GM23338 (cell line): Measurements from ENCODE around the gene RUNX1. TPM values are rescaled to one million over a fixed set of nuclear protein-coding genes. Genes with fewer than 3 reads are reported as not detected.
A peak's percentile ranks its signal among the peaks of the same experiment; 100 is the strongest.

ENCODE experiments used
- ATAC-seq: fragments of 200-7000 bp; cut with Tn5 transposase; 3 replicates; pipeline ENCODE4 v1.9.1; 2020
- DNase-seq: peaks from one replicate; pipeline ENCODE4 v3.0.0-alpha.2; 2015; ENCODE audit warnings: low spot score
- H2AFZ ChIP-seq: fragments of 200-600 bp; sonication (generic); 2 replicates; pipeline ENCODE4 v1.8.0; 2016; ENCODE audit warnings: antibody characterized with exemption, mild to moderate bottlenecking, moderate library complexity
- H3F3A ChIP-seq: fragments of 200-600 bp; sonication (generic); replicated peaks from 2 replicates; pipeline ENCODE4 v1.8.0; 2017; ENCODE audit warnings: antibody characterized with exemption, mixed run types, low read depth
- H3K27ac ChIP-seq: fragments of 200-600 bp; sonication (generic); 2 replicates; pipeline ENCODE4 v1.6.1; 2016; ENCODE audit warnings: low read depth
- H3K27me3 ChIP-seq: fragments of 200-600 bp; sonication (generic); 2 replicates; pipeline ENCODE4 v1.8.0; 2016; ENCODE audit warnings: mild to moderate bottlenecking, mixed run types, moderate library complexity; ENCODE audit not compliant: insufficient read depth
- H3K36me3 ChIP-seq: fragments of 200-600 bp; sonication (generic); 2 replicates; pipeline ENCODE4 v1.8.0; 2016; ENCODE audit warnings: mild to moderate bottlenecking; ENCODE audit not compliant: insufficient read depth
- H3K4me1 ChIP-seq: fragments of 200-600 bp; sonication (generic); 2 replicates; pipeline ENCODE4 v1.8.0; 2016; ENCODE audit warnings: mild to moderate bottlenecking, moderate library complexity; ENCODE audit not compliant: insufficient read depth
- H3K4me2 ChIP-seq: fragments of 200-600 bp; sonication (generic); 2 replicates; pipeline ENCODE4 v1.7.1; 2017; ENCODE audit warnings: mixed run types
- H3K4me3 ChIP-seq: fragments of 200-600 bp; sonication (generic); 2 replicates; pipeline ENCODE4 v1.6.1; 2016; ENCODE audit warnings: mixed run types
- H3K79me2 ChIP-seq: fragments of 200-600 bp; sonication (generic); replicated peaks from 2 replicates; pipeline ENCODE4 v1.8.0; 2017; ENCODE audit warnings: mild to moderate bottlenecking; ENCODE audit not compliant: insufficient read depth
- H3K9me2 ChIP-seq: fragments of 200-600 bp; sonication (generic); 2 replicates; pipeline ENCODE4 v1.8.0; 2017; ENCODE audit not compliant: insufficient read depth
- H4K20me1 ChIP-seq: fragments of 200-600 bp; sonication (generic); replicated peaks from 2 replicates; pipeline ENCODE4 v1.8.0; 2017; ENCODE audit warnings: mild to moderate bottlenecking; ENCODE audit not compliant: insufficient read depth
- H3K27ac Mint-ChIP-seq: 2 replicates; pipeline ENCODE4 v1.8.0; 2020; ENCODE audit warnings: inconsistent platforms, mild to moderate bottlenecking, moderate library complexity, mixed read lengths
- H3K27me3 Mint-ChIP-seq: 3 replicates; pipeline ENCODE4 v1.8.0; 2022; ENCODE audit warnings: low read depth, mild to moderate bottlenecking, moderate library complexity, mixed read lengths, inconsistent platforms; ENCODE audit not compliant: insufficient read depth, poor library complexity
- H3K36me3 Mint-ChIP-seq: 3 replicates; pipeline ENCODE4 v1.8.0; 2021; ENCODE audit warnings: low read depth, mild to moderate bottlenecking, inconsistent platforms, moderate library complexity, mixed read lengths
- H3K4me1 Mint-ChIP-seq: 3 replicates; pipeline ENCODE4 v1.8.0; 2020; ENCODE audit warnings: mild to moderate bottlenecking, inconsistent platforms, mixed read lengths
- H3K4me3 Mint-ChIP-seq: 3 replicates; pipeline ENCODE4 v1.8.0; 2021; ENCODE audit warnings: moderate library complexity, mild to moderate bottlenecking, inconsistent platforms, mixed read lengths
- H3K9me3 Mint-ChIP-seq: 3 replicates; pipeline ENCODE4 v1.8.0; 2020; ENCODE audit warnings: moderate library complexity, mild to moderate bottlenecking, inconsistent platforms, mixed read lengths
- CREB1 ChIP-seq: fragments of 250-450 bp; sonication (Bioruptor Pico); IDR thresholded peaks from 2 replicates; pipeline ENCODE4 v1.5.0; 2020; ENCODE audit warnings: low read depth, mild to moderate bottlenecking, moderate library complexity
- EZH2 ChIP-seq: fragments of 200-600 bp; sonication (generic); IDR thresholded peaks from one replicate; pipeline ENCODE4 v1.8.0; 2017; ENCODE audit warnings: antibody characterized with exemption, mild to moderate bottlenecking, low read depth; ENCODE audit not compliant: unreplicated experiment
- EZH2phosphoT487 ChIP-seq: fragments of 200-600 bp; sonication (generic); IDR thresholded peaks from one replicate; pipeline ENCODE4 v1.8.1; 2018; ENCODE audit warnings: antibody characterized with exemption; ENCODE audit not compliant: unreplicated experiment
- JUNB ChIP-seq: IDR thresholded peaks from one replicate; pipeline ENCODE4 v1.6.1; 2016; ENCODE audit warnings: antibody characterized with exemption; ENCODE audit not compliant: unreplicated experiment
- NANOG ChIP-seq: IDR thresholded peaks from 2 replicates; pipeline ENCODE4 v1.6.1; 2016; ENCODE audit warnings: antibody characterized with exemption, borderline replicate concordance
- POLR2AphosphoS5 ChIP-seq: IDR thresholded peaks from 2 replicates; pipeline ENCODE4 v1.6.1; 2016; ENCODE audit warnings: antibody characterized with exemption, low read depth
- STAT1 ChIP-seq: IDR thresholded peaks from one replicate; pipeline ENCODE4 v1.6.1; 2016; ENCODE audit warnings: antibody characterized with exemption; ENCODE audit not compliant: unreplicated experiment
- ZNF114 ChIP-seq: fragments of 250-450 bp; sonication (Bioruptor Pico); IDR thresholded peaks from 2 replicates; pipeline ENCODE4 v1.5.0; 2020; ENCODE audit warnings: mild to moderate bottlenecking, moderate library complexity
- ZNF331 ChIP-seq: fragments of 250-450 bp; sonication (Bioruptor Pico); IDR thresholded peaks from 2 replicates; pipeline ENCODE4 v1.5.0; 2020; ENCODE audit warnings: low read depth, mild to moderate bottlenecking, moderate library complexity
- polyA plus RNA-seq: library from polyadenylated mRNA; unstranded; fragments of >200 nt; fragmentation: Nextera tagmentation; extraction: Ambion mirVana; gene quantifications from 2 replicates; pipeline ENCODE4 v1.2.1, GENCODE V29; 2016
- total RNA-seq: library from RNA; depleted of rRNA; stranded (reverse); fragments of >200 nt; shearing (Covaris generic); gene quantifications from 2 replicates; pipeline ENCODE4 v1.2.3, GENCODE V29; 2014
- TF ChIP-seq, protein P1 (sequence below): IDR thresholded peaks from one replicate; pipeline ENCODE4 v1.6.1; 2018; ENCODE audit warnings: antibody characterized with exemption; ENCODE audit not compliant: unreplicated experiment
- TF ChIP-seq, protein P2 (sequence below): fragments of 250-450 bp; sonication (Bioruptor Pico); IDR thresholded peaks from 2 replicates; pipeline ENCODE4 v1.5.0; 2020; ENCODE audit warnings: mild to moderate bottlenecking, moderate library complexity
- TF ChIP-seq, protein P3 (sequence below): IDR thresholded peaks from 2 replicates; pipeline ENCODE4 v1.6.1; 2016; ENCODE audit warnings: antibody characterized with exemption
- TF ChIP-seq, protein P4 (sequence below), 2 experiments: fragments of 200-600 bp in 1 of 2; sonication (generic) in 1 of 2; conservative IDR thresholded peaks; 2 replicates each; pipeline versions ENCODE4 v1.5.1 to v1.6.1; 2016 to 2017; ENCODE audit warnings: antibody characterized with exemption in 2 of 2, low read depth in 2 of 2, mild to moderate bottlenecking in 2 of 2, moderate library complexity in 1 of 2

RUNX1 gene
- total and polyA plus RNA-seq, 2 experiments from 2014 or later, result 0.29 to 1.1 TPM

GRCh38 chr21:35028451-35028978 lies 20.6 kb downstream of the RUNX1 start:
- Histone ChIP-seq H3K4me1 (peaks cover 25% of the 10 kb centered on the region), H3K4me2 (0 out of 2 replicates have a peak overlapping the region, but pooled peaks have one; percentile 15), H3K9me2 (0 out of 2 replicates have a peak, but pooled peaks cover 3% of the 10 kb centered on the region), H3K27ac (no peak overlapping the region), H3K36me3 (no peaks in the 10 kb centered on the region), H3K4me3 (no peak overlapping the region), H3K79me2 (no peaks in the 10 kb centered on the region), H3K27me3 (peaks cover 12% of the 10 kb centered on the region), H4K20me1 (no peaks in the 10 kb centered on the region), H2AFZ (peak overlapping the region; percentile 86; the same call in 1 of the 2 replicates), H3F3A (no peaks in the 10 kb centered on the region)
- Mint-ChIP-seq H3K4me1 (peaks cover 29% of the 10 kb centered on the region), H3K9me3 (no peaks in the 10 kb centered on the region), H3K4me3 (no peak overlapping the region), H3K27ac (no peak overlapping the region), H3K27me3 (peaks cover 19% of the 10 kb centered on the region), H3K36me3 (no peaks in the 10 kb centered on the region)
- no peak for DNase-seq
- TF ChIP-seq CREB1 (CRISPR knock-in tag) (no peak), EZH2phosphoT487 (no peak), POLR2AphosphoS5 (no peak), ZNF114 (no peak), STAT1 (no peak), EZH2 (no peak), ZNF331 (CRISPR knock-in tag) (no peak), NANOG (no peak), JUNB (no peak)
- TF ChIP-seq, protein P1, sequence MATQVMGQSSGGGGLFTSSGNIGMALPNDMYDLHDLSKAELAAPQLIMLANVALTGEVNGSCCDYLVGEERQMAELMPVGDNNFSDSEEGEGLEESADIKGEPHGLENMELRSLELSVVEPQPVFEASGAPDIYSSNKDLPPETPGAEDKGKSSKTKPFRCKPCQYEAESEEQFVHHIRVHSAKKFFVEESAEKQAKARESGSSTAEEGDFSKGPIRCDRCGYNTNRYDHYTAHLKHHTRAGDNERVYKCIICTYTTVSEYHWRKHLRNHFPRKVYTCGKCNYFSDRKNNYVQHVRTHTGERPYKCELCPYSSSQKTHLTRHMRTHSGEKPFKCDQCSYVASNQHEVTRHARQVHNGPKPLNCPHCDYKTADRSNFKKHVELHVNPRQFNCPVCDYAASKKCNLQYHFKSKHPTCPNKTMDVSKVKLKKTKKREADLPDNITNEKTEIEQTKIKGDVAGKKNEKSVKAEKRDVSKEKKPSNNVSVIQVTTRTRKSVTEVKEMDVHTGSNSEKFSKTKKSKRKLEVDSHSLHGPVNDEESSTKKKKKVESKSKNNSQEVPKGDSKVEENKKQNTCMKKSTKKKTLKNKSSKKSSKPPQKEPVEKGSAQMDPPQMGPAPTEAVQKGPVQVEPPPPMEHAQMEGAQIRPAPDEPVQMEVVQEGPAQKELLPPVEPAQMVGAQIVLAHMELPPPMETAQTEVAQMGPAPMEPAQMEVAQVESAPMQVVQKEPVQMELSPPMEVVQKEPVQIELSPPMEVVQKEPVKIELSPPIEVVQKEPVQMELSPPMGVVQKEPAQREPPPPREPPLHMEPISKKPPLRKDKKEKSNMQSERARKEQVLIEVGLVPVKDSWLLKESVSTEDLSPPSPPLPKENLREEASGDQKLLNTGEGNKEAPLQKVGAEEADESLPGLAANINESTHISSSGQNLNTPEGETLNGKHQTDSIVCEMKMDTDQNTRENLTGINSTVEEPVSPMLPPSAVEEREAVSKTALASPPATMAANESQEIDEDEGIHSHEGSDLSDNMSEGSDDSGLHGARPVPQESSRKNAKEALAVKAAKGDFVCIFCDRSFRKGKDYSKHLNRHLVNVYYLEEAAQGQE, result no peak
- TF ChIP-seq, protein P2, sequence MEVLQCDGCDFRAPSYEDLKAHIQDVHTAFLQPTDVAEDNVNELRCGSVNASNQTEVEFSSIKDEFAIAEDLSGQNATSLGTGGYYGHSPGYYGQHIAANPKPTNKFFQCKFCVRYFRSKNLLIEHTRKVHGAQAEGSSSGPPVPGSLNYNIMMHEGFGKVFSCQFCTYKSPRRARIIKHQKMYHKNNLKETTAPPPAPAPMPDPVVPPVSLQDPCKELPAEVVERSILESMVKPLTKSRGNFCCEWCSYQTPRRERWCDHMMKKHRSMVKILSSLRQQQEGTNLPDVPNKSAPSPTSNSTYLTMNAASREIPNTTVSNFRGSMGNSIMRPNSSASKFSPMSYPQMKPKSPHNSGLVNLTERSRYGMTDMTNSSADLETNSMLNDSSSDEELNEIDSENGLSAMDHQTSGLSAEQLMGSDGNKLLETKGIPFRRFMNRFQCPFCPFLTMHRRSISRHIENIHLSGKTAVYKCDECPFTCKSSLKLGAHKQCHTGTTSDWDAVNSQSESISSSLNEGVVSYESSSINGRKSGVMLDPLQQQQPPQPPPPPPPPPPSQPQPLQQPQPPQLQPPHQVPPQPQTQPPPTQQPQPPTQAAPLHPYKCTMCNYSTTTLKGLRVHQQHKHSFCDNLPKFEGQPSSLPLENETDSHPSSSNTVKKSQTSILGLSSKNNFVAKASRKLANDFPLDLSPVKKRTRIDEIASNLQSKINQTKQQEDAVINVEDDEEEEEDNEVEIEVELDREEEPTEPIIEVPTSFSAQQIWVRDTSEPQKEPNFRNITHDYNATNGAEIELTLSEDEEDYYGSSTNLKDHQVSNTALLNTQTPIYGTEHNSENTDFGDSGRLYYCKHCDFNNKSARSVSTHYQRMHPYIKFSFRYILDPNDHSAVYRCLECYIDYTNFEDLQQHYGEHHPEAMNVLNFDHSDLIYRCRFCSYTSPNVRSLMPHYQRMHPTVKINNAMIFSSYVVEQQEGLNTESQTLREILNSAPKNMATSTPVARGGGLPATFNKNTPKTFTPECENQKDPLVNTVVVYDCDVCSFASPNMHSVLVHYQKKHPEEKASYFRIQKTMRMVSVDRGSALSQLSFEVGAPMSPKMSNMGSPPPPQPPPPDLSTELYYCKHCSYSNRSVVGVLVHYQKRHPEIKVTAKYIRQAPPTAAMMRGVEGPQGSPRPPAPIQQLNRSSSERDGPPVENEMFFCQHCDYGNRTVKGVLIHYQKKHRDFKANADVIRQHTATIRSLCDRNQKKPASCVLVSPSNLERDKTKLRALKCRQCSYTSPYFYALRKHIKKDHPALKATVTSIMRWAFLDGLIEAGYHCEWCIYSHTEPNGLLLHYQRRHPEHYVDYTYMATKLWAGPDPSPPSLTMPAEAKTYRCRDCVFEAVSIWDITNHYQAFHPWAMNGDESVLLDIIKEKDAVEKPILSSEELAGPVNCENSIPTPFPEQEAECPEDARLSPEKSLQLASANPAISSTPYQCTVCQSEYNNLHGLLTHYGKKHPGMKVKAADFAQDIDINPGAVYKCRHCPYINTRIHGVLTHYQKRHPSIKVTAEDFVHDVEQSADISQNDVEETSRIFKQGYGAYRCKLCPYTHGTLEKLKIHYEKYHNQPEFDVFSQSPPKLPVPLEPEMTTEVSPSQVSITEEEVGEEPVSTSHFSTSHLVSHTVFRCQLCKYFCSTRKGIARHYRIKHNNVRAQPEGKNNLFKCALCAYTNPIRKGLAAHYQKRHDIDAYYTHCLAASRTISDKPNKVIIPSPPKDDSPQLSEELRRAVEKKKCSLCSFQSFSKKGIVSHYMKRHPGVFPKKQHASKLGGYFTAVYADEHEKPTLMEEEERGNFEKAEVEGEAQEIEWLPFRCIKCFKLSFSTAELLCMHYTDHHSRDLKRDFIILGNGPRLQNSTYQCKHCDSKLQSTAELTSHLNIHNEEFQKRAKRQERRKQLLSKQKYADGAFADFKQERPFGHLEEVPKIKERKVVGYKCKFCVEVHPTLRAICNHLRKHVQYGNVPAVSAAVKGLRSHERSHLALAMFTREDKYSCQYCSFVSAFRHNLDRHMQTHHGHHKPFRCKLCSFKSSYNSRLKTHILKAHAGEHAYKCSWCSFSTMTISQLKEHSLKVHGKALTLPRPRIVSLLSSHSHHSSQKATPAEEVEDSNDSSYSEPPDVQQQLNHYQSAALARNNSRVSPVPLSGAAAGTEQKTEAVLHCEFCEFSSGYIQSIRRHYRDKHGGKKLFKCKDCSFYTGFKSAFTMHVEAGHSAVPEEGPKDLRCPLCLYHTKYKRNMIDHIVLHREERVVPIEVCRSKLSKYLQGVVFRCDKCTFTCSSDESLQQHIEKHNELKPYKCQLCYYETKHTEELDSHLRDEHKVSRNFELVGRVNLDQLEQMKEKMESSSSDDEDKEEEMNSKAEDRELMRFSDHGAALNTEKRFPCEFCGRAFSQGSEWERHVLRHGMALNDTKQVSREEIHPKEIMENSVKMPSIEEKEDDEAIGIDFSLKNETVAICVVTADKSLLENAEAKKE (CRISPR knock-in tag), result no peak
- TF ChIP-seq, protein P3, sequence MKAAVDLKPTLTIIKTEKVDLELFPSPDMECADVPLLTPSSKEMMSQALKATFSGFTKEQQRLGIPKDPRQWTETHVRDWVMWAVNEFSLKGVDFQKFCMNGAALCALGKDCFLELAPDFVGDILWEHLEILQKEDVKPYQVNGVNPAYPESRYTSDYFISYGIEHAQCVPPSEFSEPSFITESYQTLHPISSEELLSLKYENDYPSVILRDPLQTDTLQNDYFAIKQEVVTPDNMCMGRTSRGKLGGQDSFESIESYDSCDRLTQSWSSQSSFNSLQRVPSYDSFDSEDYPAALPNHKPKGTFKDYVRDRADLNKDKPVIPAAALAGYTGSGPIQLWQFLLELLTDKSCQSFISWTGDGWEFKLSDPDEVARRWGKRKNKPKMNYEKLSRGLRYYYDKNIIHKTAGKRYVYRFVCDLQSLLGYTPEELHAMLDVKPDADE, result no peak
- TF ChIP-seq, protein P4, sequence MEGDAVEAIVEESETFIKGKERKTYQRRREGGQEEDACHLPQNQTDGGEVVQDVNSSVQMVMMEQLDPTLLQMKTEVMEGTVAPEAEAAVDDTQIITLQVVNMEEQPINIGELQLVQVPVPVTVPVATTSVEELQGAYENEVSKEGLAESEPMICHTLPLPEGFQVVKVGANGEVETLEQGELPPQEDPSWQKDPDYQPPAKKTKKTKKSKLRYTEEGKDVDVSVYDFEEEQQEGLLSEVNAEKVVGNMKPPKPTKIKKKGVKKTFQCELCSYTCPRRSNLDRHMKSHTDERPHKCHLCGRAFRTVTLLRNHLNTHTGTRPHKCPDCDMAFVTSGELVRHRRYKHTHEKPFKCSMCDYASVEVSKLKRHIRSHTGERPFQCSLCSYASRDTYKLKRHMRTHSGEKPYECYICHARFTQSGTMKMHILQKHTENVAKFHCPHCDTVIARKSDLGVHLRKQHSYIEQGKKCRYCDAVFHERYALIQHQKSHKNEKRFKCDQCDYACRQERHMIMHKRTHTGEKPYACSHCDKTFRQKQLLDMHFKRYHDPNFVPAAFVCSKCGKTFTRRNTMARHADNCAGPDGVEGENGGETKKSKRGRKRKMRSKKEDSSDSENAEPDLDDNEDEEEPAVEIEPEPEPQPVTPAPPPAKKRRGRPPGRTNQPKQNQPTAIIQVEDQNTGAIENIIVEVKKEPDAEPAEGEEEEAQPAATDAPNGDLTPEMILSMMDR (conservative IDR thresholded peaks at IDR 0.05; ENCODE audit: low read depth in 2 of 2), result no peak
- ATAC-seq, result no peak
